ES-I3 (cell line): Measurements from ENCODE around the gene WDR90.
A peak's percentile ranks its signal among the peaks of the same experiment; 100 is the strongest.

Experiments used
- H3K36me3 ChIP-seq: 2 replicates; pipeline ENCODE4 v1.6.1; 2013; ENCODE audit warnings: mild to moderate bottlenecking, low read length, control low read depth, moderate library complexity; ENCODE audit not compliant: insufficient read depth
- H3K4me1 ChIP-seq: 2 replicates; pipeline ENCODE4 v1.6.1; 2013; ENCODE audit warnings: mild to moderate bottlenecking, control low read depth, low read length; ENCODE audit not compliant: insufficient read depth
- H3K9ac ChIP-seq: 2 replicates; pipeline ENCODE4 v1.6.1; 2013; ENCODE audit warnings: low read depth, mild to moderate bottlenecking, low read length, moderate library complexity
- H3K9me3 ChIP-seq: 2 replicates; pipeline ENCODE4 v1.6.1; 2013; ENCODE audit warnings: mild to moderate bottlenecking, low read length, moderate library complexity; ENCODE audit not compliant: control insufficient read depth, insufficient read depth

Gene WDR90

GRCh38 chr16:638836-639235 is 10.3 kb upstream of the WDR90 start:
- Histone ChIP-seq H3K36me3 (no peaks in the 10 kb centered on the region), H3K4me1 (peaks cover 11% of the 10 kb centered on the region; the same call in 1 of the 2 replicates), H3K9me3 (no peaks in the 10 kb centered on the region), H3K9ac (no peak overlapping the region)

GRCh38 chr16:640614-641013 is 8.6 kb upstream of the WDR90 start:
- Histone ChIP-seq H3K9ac (no peak overlapping the region), H3K36me3 (no peaks in the 10 kb centered on the region), H3K9me3 (no peaks in the 10 kb centered on the region)

GRCh38 chr16:641326-642188 is 7.6 kb upstream of the WDR90 start, which contains the start of gene MCRIP2:
Gene MCRIP2 (plus strand): TSS chr16:641828. CDS start chr16:641992, 164 bp downstream.
- Histone ChIP-seq H3K9ac (peak within 1 kb of the TSS; percentile 70), H3K36me3 (no peaks in the 10 kb centered on the region), H3K4me1 (peaks cover 11% of the 10 kb centered on the region; the same call in 1 of the 2 replicates), H3K9me3 (no peaks in the 10 kb centered on the region)

More at GRCh38 chr16:640614-641013, 8.6 kb upstream of the WDR90 start:
- H3K4me1 ChIP-seq, result peaks cover 11% of the 10 kb centered on the region; the same call in 1 of the 2 replicates

- H3K9me3 ChIP-seq, result no peaks in the 10 kb centered on the region
- no peaks in the 10 kb centered on the region for H3K36me3 ChIP-seq
- peak overlapping the region; percentile 70 for H3K9ac ChIP-seq
- H3K4me1 ChIP-seq, result peaks cover 11% of the 10 kb centered on the region; the same call in 1 of the 2 replicates
Measured at GRCh38 chr16:642189-643049, 6.7 kb upstream of the WDR90 start.

GRCh38 chr16:643050-643368 is 6.2 kb upstream of the WDR90 start:
- Histone ChIP-seq H3K36me3 (no peaks in the 10 kb centered on the region), H3K9ac (peak overlapping the region; percentile 70; the same call in 1 of the 2 replicates), H3K4me1 (peaks cover 9% of the 10 kb centered on the region; the same call in 1 of the 2 replicates), H3K9me3 (no peaks in the 10 kb centered on the region)

GRCh38 chr16:644556-644955 is 4.6 kb upstream of the WDR90 start:
- no peaks in the 10 kb centered on the region for H3K4me1 ChIP-seq
- H3K9ac ChIP-seq, result no peak overlapping the region
- H3K9me3 ChIP-seq, result no peaks in the 10 kb centered on the region
- H3K36me3 ChIP-seq, result no peaks in the 10 kb centered on the region

GRCh38 chr16:645852-646678 is 3.1 kb upstream of the WDR90 start:
- no peak overlapping the region for H3K9ac ChIP-seq
- H3K9me3 ChIP-seq, result no peaks in the 10 kb centered on the region
- H3K4me1 ChIP-seq, result no peaks in the 10 kb centered on the region
- H3K36me3 ChIP-seq, result no peaks in the 10 kb centered on the region

GRCh38 chr16:646679-647172 is 2.4 kb upstream of the WDR90 start:
- Histone ChIP-seq H3K36me3 (no peaks in the 10 kb centered on the region), H3K9ac (no peak overlapping the region), H3K9me3 (no peaks in the 10 kb centered on the region), H3K4me1 (no peaks in the 10 kb centered on the region)

- Histone ChIP-seq H3K9ac (no peak overlapping the region), H3K36me3 (no peaks in the 10 kb centered on the region), H3K9me3 (no peaks in the 10 kb centered on the region), H3K4me1 (no peaks in the 10 kb centered on the region)
Measured at GRCh38 chr16:647173-647902, 1.8 kb upstream of the WDR90 start.

GRCh38 chr16:648071-648780 is 939 bp upstream of the WDR90 start:
- no peaks in the 10 kb centered on the region for H3K36me3 ChIP-seq
- no peaks in the 10 kb centered on the region for H3K4me1 ChIP-seq
- no peak overlapping the region for H3K9ac ChIP-seq

GRCh38 chr16:649631-650030 is 466 bp downstream of the WDR90 start:
- Histone ChIP-seq H3K36me3 (no peaks in the 10 kb centered on the region), H3K9me3 (no peaks in the 10 kb centered on the region), H3K9ac (no peak overlapping the region), H3K4me1 (no peaks in the 10 kb centered on the region)

More at GRCh38 chr16:648071-648780, 939 bp upstream of the WDR90 start:
- H3K9me3 ChIP-seq, result no peaks in the 10 kb centered on the region

- H3K36me3 ChIP-seq, result no peaks in the 10 kb centered on the region
- H3K9ac ChIP-seq, result no peak overlapping the region
- H3K9me3 ChIP-seq, result no peaks in the 10 kb centered on the region
- H3K4me1 ChIP-seq, result no peaks in the 10 kb centered on the region
Measured at GRCh38 chr16:651844-652243, 2.7 kb downstream of the WDR90 start.
